ENCODE measurements around the gene PIP5KL1. TPM values are rescaled to one million over a fixed set of nuclear protein-coding genes. Genes with fewer than 3 reads are reported as not detected.
A peak's percentile ranks its signal among the peaks of the same experiment; 100 is the strongest.

PIP5KL1 gene
- total RNA-seq, 3 donors from 2014 or later (not counting 1 experiment from before 2014, with no cell fraction given): 0.52 to 1.4 (median 0.97) TPM

DNA sequence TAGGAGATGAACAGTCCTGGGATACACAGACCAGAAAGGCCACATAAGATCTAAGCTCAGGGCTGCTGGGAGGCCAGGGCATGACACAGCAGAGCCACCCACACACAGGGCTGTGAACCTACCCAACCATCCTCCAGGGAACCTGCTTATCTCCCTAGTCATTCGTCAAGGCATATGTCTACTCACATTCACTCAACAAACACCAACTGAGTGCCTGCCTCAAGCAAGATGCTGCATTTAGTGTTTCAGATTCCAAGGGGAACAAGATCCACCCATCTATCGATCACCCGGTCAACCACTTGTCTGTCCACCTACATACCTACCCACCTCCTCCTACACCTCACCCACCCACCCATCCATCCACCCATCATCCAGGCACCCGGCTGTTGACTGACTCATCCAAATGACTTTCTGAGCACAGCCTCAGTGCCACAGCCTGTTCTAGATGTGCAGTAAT is 5.2 kb upstream of the PIP5KL1 start:
- ATAC-seq (no peak), DNase-seq (no peak)
- H3K27ac Mint-ChIP-seq: peak overlapping the region; percentile 4 to 92
- intact Hi-C loops (cut with micrococcal nuclease): no loop called here
- Histone ChIP-seq H3K36me3 (ENCODE audit: control insufficient read depth, insufficient read depth, low read length) (peaks cover 4% of the 10 kb centered on the region), H3K4me3 (ENCODE audit: low read length) (no peak overlapping the region), H3K9me3 (ENCODE audit: control insufficient read depth, insufficient read depth, low read length) (no peaks in the 10 kb centered on the region), H3K27me3 (ENCODE audit: control insufficient read depth, insufficient read depth, low read length) (no peaks in the 10 kb centered on the region), H3K27ac (ENCODE audit: low read length) (no peak overlapping the region), H3K4me1 (ENCODE audit: control insufficient read depth, insufficient read depth, low read length) (peaks cover 36% of the 10 kb centered on the region)
- no peaks in the 10 kb centered on the region for H3K9me3 Mint-ChIP-seq
- H3K4me3 Mint-ChIP-seq: peak overlapping the region; percentile 68
- TF ChIP-seq CTCF (IDR thresholded peaks at IDR 0.05): no peak
- WGBS (ENCODE audit: insufficient coverage): 78% methylated on average over 3 of the region's 4 CpGs
- H3K27me3 Mint-ChIP-seq (ENCODE audit: low read depth in 2 of 2): no peaks in the 10 kb centered on the region
- peaks cover 37 to 47% of the 10 kb centered on the region in 2 donors for H3K4me1 Mint-ChIP-seq
- no peaks in the 10 kb centered on the region for H3K36me3 Mint-ChIP-seq

DNA sequence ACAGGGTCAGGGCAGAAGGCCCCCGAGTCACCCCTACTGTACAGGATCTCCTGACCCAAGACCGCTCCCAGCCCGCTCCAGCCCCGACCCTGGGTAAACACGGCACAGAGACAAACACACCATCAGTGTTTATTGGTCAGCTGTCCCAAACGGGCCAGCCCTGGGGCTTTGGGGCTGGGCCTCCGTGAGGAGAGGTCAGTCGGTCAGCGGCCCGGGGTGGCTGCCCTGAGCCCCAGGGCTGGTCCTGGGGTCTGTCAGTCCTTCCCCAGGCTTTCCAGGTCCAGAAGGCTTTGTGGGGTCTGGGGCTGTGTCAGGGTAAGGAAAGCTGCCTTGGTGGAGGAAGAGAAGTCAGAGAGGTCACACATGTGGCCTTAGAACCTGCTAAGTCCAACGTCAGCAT is 4.4 kb upstream of the PIP5KL1 start:
- H3K4me1 ChIP-seq (ENCODE audit: control insufficient read depth, insufficient read depth, low read length): peaks cover 42% of the 10 kb centered on the region
- no peaks in the 10 kb centered on the region for H3K9me3 ChIP-seq (ENCODE audit: control insufficient read depth, insufficient read depth, low read length)
- H3K36me3 ChIP-seq (ENCODE audit: control insufficient read depth, insufficient read depth, low read length): peaks cover 4% of the 10 kb centered on the region
- H3K9me3 Mint-ChIP-seq: no peaks in the 10 kb centered on the region
- H3K36me3 Mint-ChIP-seq: no peaks in the 10 kb centered on the region
- peak overlapping the region; percentile 50 for H3K4me3 Mint-ChIP-seq
- no peak for ATAC-seq
- H3K27me3 ChIP-seq (ENCODE audit: control insufficient read depth, insufficient read depth, low read length): no peaks in the 10 kb centered on the region
- TF ChIP-seq CTCF (IDR thresholded peaks at IDR 0.05): no peak
- 80% methylated on average over 11 of the region's 11 CpGs for WGBS (ENCODE audit: insufficient coverage)
- H3K4me1 Mint-ChIP-seq: peaks cover 38 to 50% of the 10 kb centered on the region in 2 donors
- H3K27ac ChIP-seq (ENCODE audit: low read length): no peak overlapping the region
- no peak overlapping the region for H3K4me3 ChIP-seq (ENCODE audit: low read length)
- intact Hi-C loops (cut with micrococcal nuclease): no loop called here
- H3K27me3 Mint-ChIP-seq (ENCODE audit: low read depth in 2 of 2): no peaks in the 10 kb centered on the region
- no peak for DNase-seq
- no peak overlapping the region for H3K27ac Mint-ChIP-seq

DNA sequence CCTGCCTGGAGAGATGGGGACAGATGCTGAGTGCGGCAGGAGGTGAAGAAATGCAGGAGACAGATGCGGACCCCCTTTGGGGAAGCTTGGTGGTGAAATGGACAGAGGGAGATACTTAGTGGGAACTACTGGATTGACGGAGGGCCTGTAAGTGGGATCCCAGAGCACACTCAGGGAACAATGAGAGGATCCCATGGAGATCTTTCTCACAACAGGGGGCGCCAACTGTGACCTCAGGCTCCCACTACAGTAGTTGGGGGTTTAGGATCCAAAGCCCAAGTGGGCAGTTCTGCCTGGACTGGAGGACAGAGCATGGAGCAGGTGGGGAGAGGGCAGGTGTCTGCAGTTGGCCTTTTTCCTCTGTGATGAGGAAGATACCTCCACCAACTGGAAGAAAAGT is 3.7 kb upstream of the PIP5KL1 start:
- no peak overlapping the region for H3K4me3 Mint-ChIP-seq
- no peak for TF ChIP-seq CTCF (IDR thresholded peaks at IDR 0.05)
- H3K27me3 Mint-ChIP-seq (ENCODE audit: low read depth in 2 of 2): no peaks in the 10 kb centered on the region
- Histone ChIP-seq H3K4me3 (ENCODE audit: low read length) (no peak overlapping the region), H3K27me3 (ENCODE audit: control insufficient read depth, insufficient read depth, low read length) (no peaks in the 10 kb centered on the region), H3K27ac (ENCODE audit: low read length) (no peak overlapping the region), H3K36me3 (ENCODE audit: control insufficient read depth, insufficient read depth, low read length) (peaks cover 4% of the 10 kb centered on the region), H3K9me3 (ENCODE audit: control insufficient read depth, insufficient read depth, low read length) (no peaks in the 10 kb centered on the region), H3K4me1 (ENCODE audit: control insufficient read depth, insufficient read depth, low read length) (peaks cover 47% of the 10 kb centered on the region)
- H3K36me3 Mint-ChIP-seq: no peaks in the 10 kb centered on the region
- 97% methylated on average over 4 of the region's 4 CpGs for WGBS (ENCODE audit: insufficient coverage)
- intact Hi-C loops (cut with micrococcal nuclease): no loop called here
- no peak for ATAC-seq
- peak overlapping the region in 1 of 2 donors; percentile 52 for H3K27ac Mint-ChIP-seq
- H3K9me3 Mint-ChIP-seq: no peaks in the 10 kb centered on the region
- peaks cover 42 to 54% of the 10 kb centered on the region in 2 donors for H3K4me1 Mint-ChIP-seq
- no peak for DNase-seq
